Measurements from ENCODE around the gene SH3RF3.

GRCh38 chr2:109110170-109110569 is 18.8 kb upstream of the SH3RF3 start:
- no peak for TF ChIP-seq CTCF (optimal IDR thresholded peaks at IDR 0.05 in 1 of 3, IDR thresholded peaks at IDR 0.05 in 1 of 3, conservative IDR thresholded peaks at IDR 0.05 in 1 of 3; ENCODE audit: extremely low read depth in 1 of 3, insufficient read depth in 2 of 3, low read length in 3 of 3)
- TF ChIP-seq EZH2 (IDR thresholded peaks at IDR 0.05; ENCODE audit: low read length), result no peak

All from keratinocyte (primary cell).